Fibroblast of lung (primary cell): ENCODE measurements around the gene ASNSD1. TPM values are rescaled to one million over a fixed set of nuclear protein-coding genes. Genes with fewer than 3 reads are reported as not detected.

ENCODE experiments used
- DNase-seq, 2 donors: peaks; one replicate each; pipeline versions ENCODE4 v3.0.0 to v3.0.0-alpha.2; 2010; ENCODE audit warnings: low read depth in 2 of 2
- H2AFZ ChIP-seq: 2 replicates; pipeline ENCODE4 v1.5.1; 2012; ENCODE audit warnings: low read length, control low read depth, inconsistent platforms
- H3K27ac ChIP-seq: 2 replicates; pipeline ENCODE4 v1.5.1; 2011; ENCODE audit warnings: low read length, control low read depth; ENCODE audit not compliant: insufficient read depth
- H3K27me3 ChIP-seq: 2 replicates; pipeline ENCODE4 v1.5.1; 2011; ENCODE audit warnings: mild to moderate bottlenecking, low read length; ENCODE audit not compliant: control insufficient read depth, insufficient read depth
- H3K36me3 ChIP-seq: 2 replicates; pipeline ENCODE4 v1.5.1; 2011; ENCODE audit warnings: low read length; ENCODE audit not compliant: control insufficient read depth, insufficient read depth
- H3K4me1 ChIP-seq: 2 replicates; pipeline ENCODE4 v1.5.1; 2011; ENCODE audit warnings: low read length; ENCODE audit not compliant: control insufficient read depth, insufficient read depth; ENCODE audit errors: extremely low read depth
- H3K4me2 ChIP-seq: 2 replicates; pipeline ENCODE4 v1.5.1; 2011; ENCODE audit warnings: low read length, control low read depth; ENCODE audit not compliant: insufficient read depth; ENCODE audit errors: extremely low read depth
- H3K4me3 ChIP-seq, 4 experiments: fragments of 200-600 bp in 1 of 4; sonication (generic) in 1 of 4; replicated peaks in 1 of 4; 2 replicates each; pipeline ENCODE4 v1.5.1; 2011 to 2016; ENCODE audit warnings: low read length in 4 of 4, low read depth in 3 of 4, mild to moderate bottlenecking in 3 of 4, control low read depth in 2 of 4, inconsistent platforms in 1 of 4, mixed read lengths in 1 of 4; ENCODE audit not compliant: insufficient read depth in 1 of 4; ENCODE audit errors: control extremely low read depth in 1 of 4
- H3K79me2 ChIP-seq: 2 replicates; pipeline ENCODE4 v1.5.1; 2012; ENCODE audit warnings: mild to moderate bottlenecking, low read length, inconsistent platforms; ENCODE audit not compliant: control insufficient read depth, insufficient read depth
- H3K9ac ChIP-seq: 2 replicates; pipeline ENCODE4 v1.5.1; 2011; ENCODE audit warnings: mild to moderate bottlenecking, low read length, control low read depth; ENCODE audit not compliant: insufficient read depth
- H3K9me3 ChIP-seq: 2 replicates; pipeline ENCODE4 v1.5.1; 2012; ENCODE audit warnings: low read depth, low read length; ENCODE audit not compliant: control insufficient read depth, insufficient read depth
- H4K20me1 ChIP-seq: 2 replicates; pipeline ENCODE4 v1.5.1; 2011; ENCODE audit warnings: low read length; ENCODE audit not compliant: control insufficient read depth, insufficient read depth; ENCODE audit errors: extremely low read depth
- EZH2 ChIP-seq: IDR thresholded peaks from 2 replicates; pipeline ENCODE4 v1.5.1; 2012; ENCODE audit warnings: low read length, control low read depth, mild to moderate bottlenecking; ENCODE audit errors: missing control alignments
- polyA plus RNA-seq, 2 donors: library from polyadenylated mRNA; depleted of rRNA in 1 of 2; stranded (reverse) in 1 of 2; unstranded in 1 of 2; fragments of >200 nt; gene quantifications; 2 replicates each; pipeline ENCODE4 v1.2.1, GENCODE V29; 2011 to 2012; ENCODE audit warnings: missing spikeins in 1 of 2
- total RNA-seq: library from RNA; depleted of rRNA; stranded (reverse); fragments of >200 nt; gene quantifications from 2 replicates; pipeline ENCODE4 v1.2.1, GENCODE V29; 2014
- TF ChIP-seq, protein P1 (sequence below), 2 donors: IDR thresholded peaks in 1 of 2; conservative IDR thresholded peaks in 1 of 2; 1 replicate in 1 of 2; 2 replicates in 1 of 2; pipeline ENCODE4 v1.5.1; 2011 to 2012; ENCODE audit warnings: low read length in 2 of 2, control low read depth in 1 of 2, inconsistent platforms in 1 of 2, low read depth in 1 of 2, mild to moderate bottlenecking in 1 of 2

ASNSD1 gene
- total and polyA plus RNA-seq, 2 donors (not counting 1 experiment from before 2014, with no cell fraction given): 63.9 to 70.4 TPM

DNA sequence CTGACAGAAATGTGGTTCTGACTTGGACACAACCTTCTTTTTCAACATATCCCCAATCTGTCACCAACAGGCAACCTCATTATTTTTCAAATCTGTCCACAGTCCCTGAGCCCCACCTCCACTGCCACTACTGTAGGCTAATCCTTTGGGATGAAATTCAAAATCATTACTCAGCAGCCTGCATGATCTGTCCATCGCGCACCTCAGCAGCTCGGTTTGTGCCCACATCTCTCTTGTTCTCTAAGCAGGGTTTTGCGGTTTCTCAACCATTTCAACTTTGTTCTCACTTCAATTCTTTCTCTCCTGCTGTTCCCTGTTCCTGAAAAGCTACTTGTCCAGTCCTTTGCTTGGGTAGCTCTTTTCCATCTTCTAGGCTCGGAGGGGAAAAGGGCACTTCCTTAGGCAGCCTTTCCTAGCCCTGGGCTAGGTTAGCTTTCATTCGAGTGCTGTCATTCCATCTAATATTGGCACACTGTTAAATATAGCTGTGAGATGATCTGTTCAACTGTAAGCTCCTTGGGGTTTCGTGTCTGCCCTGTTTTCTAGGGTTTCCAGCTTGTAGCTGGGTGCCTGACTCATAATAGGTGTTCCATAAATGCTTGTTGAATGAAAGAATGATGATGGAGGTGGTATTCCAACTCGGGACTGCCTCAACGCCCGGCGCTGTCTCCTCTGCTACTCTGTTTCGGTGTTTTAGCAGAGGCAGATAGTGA, 12.6 kb downstream of the ASNSD1 start:
- peak overlapping the region; percentile 94 for H2AFZ ChIP-seq
- H3K27ac ChIP-seq: peak overlapping the region; percentile 65
- H3K9ac ChIP-seq: peak overlapping the region; percentile 43
- TF ChIP-seq, protein P1, sequence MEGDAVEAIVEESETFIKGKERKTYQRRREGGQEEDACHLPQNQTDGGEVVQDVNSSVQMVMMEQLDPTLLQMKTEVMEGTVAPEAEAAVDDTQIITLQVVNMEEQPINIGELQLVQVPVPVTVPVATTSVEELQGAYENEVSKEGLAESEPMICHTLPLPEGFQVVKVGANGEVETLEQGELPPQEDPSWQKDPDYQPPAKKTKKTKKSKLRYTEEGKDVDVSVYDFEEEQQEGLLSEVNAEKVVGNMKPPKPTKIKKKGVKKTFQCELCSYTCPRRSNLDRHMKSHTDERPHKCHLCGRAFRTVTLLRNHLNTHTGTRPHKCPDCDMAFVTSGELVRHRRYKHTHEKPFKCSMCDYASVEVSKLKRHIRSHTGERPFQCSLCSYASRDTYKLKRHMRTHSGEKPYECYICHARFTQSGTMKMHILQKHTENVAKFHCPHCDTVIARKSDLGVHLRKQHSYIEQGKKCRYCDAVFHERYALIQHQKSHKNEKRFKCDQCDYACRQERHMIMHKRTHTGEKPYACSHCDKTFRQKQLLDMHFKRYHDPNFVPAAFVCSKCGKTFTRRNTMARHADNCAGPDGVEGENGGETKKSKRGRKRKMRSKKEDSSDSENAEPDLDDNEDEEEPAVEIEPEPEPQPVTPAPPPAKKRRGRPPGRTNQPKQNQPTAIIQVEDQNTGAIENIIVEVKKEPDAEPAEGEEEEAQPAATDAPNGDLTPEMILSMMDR (conservative IDR thresholded peaks at IDR 0.05 in 1 of 2, IDR thresholded peaks at IDR 0.05 in 1 of 2; ENCODE audit: low read depth in 1 of 2, low read length in 2 of 2): no peak
- TF ChIP-seq EZH2: no peak
- peaks cover 3% of the 10 kb centered on the region for H3K36me3 ChIP-seq
- H3K27me3 ChIP-seq: no peaks in the 10 kb centered on the region
- no peaks in the 10 kb centered on the region for H3K79me2 ChIP-seq
- no peaks in the 10 kb centered on the region for H4K20me1 ChIP-seq
- H3K4me3 ChIP-seq: peak overlapping the region; percentile 36 to 88 (median 40)
- peak in 1 of 2 donors; percentile 20 for DNase-seq
- H3K9me3 ChIP-seq: no peaks in the 10 kb centered on the region
- H3K4me2 ChIP-seq: peak overlapping the region; percentile 55
- H3K4me1 ChIP-seq: peaks cover 5% of the 10 kb centered on the region

DNA sequence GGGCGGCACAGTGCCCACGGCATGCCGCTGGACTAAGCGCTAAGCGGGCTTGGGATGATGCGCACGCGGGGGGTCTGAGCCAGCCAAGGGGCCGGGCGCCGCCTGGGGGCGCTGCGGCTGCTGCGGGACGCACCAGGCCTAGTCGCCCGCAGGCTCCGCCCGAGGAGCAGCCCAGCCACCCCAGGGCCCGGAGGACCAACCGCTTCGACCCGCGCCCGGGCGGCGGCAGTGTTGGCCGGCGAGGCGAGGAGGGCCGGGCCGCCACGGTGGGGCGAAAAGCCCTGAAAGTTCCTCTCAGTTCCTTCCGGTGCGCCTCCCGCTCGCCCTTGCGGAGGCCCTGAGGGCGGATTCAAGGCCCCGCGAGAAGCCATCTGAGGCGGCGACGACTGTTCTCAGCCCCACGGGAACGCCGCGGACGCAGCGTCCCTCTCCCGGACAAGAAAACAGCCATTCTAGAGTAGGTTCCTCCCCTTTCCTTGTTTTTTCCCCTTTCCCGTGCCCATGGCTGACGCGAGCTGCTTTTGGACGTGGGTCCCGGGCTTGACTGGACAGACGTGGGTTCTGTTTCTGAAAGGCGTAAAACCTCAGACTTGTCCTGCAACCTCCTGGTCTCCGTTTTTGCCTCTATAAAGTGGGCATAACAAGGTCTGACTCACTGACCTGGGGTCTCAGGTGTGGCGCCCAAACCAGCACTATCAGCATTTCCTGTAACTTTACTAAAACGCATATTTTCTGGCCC, 13.3 kb downstream of the ASNSD1 start, which contains the start of gene ANKAR:
TSS of gene ANKAR (plus strand) at position 297 of the 739 bp plus-strand sequence. CDS start 1,821 bp downstream, outside the sequence.
- Histone ChIP-seq H3K4me1 (peaks cover 5% of the 10 kb centered on the region), H3K9me3 (no peaks in the 10 kb centered on the region), H3K27me3 (no peaks in the 10 kb centered on the region), H3K79me2 (no peaks in the 10 kb centered on the region), H3K4me3 (peak within 1 kb of the TSS; percentile 36 to 94 (median 77)), H3K27ac (peak within 1 kb of the TSS; percentile 65), H3K9ac (peak within 1 kb of the TSS; percentile 80), H3K4me2 (peak within 1 kb of the TSS; percentile 81), H4K20me1 (no peaks in the 10 kb centered on the region), H3K36me3 (no peaks in the 10 kb centered on the region), H2AFZ (peak within 1 kb of the TSS; percentile 94)
- TF ChIP-seq, protein P1 (conservative IDR thresholded peaks at IDR 0.05 in 1 of 2, IDR thresholded peaks at IDR 0.05 in 1 of 2; ENCODE audit: low read depth in 1 of 2, low read length in 2 of 2): peak; percentile 59 to 69
- no peak for TF ChIP-seq EZH2
- peak; percentile 90 to 92 for DNase-seq

DNA sequence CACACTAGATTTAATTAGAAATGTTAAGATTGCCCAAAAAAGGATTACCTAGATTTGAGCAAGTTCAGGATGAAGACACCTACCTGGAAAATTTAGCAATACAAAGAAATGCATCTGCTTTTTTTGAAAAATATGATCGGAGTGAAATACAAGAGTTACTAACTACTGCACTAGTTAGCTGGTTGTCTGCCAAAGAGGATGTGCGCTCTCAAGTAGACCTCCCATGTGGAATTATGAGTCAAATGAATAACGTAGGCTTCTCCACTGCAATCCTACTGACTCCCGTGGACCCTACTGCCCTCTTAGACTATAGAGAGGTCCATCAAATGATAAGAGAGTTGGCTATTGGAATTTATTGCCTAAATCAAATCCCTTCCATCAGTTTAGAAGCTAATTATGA, 15.2 kb downstream of the ASNSD1 start:
- no peaks in the 10 kb centered on the region for H4K20me1 ChIP-seq
- H3K27ac ChIP-seq: no peak overlapping the region
- no peak overlapping the region for H3K9ac ChIP-seq
- no peaks in the 10 kb centered on the region for H3K27me3 ChIP-seq
- H3K4me3 ChIP-seq: no peak overlapping the region
- TF ChIP-seq EZH2: no peak
- TF ChIP-seq, protein P1 (conservative IDR thresholded peaks at IDR 0.05 in 1 of 2, IDR thresholded peaks at IDR 0.05 in 1 of 2; ENCODE audit: low read depth in 1 of 2, low read length in 2 of 2): no peak
- H3K9me3 ChIP-seq: no peaks in the 10 kb centered on the region
- peak overlapping the region; percentile 18 for H3K4me2 ChIP-seq
- DNase-seq: peak; percentile 55 to 70
- H3K36me3 ChIP-seq: no peaks in the 10 kb centered on the region
- H3K79me2 ChIP-seq: no peaks in the 10 kb centered on the region
- no peak overlapping the region for H2AFZ ChIP-seq
- H3K4me1 ChIP-seq: peaks cover 5% of the 10 kb centered on the region
